ENCODE results near the gene MYB.

Gene MYB

GRCh38 chr6:135265278-135265677 lies 84.2 kb downstream of the MYB start:
- TF ChIP-seq CTCF (IDR thresholded peaks at IDR 0.05; ENCODE audit: low read depth, low read length): no peak
- no peak for DNase-seq (ENCODE audit: low read depth in 2 of 2)
- no peak overlapping the region for H3K4me3 ChIP-seq (replicated peaks in 1 of 2; ENCODE audit: low read depth in 2 of 2, low read length in 2 of 2)

- no peak overlapping the region for H3K4me3 ChIP-seq (replicated peaks in 1 of 2; ENCODE audit: low read depth in 2 of 2, low read length in 2 of 2)
These were observed 85.6 kb downstream of the MYB start for GRCh38 chr6:135266675-135267074.

GRCh38 chr6:135267085-135267484 lies 86.0 kb downstream of the MYB start:
- TF ChIP-seq CTCF (IDR thresholded peaks at IDR 0.05; ENCODE audit: low read depth, low read length): no peak
- no peak overlapping the region for H3K4me3 ChIP-seq (replicated peaks in 1 of 2; ENCODE audit: low read depth in 2 of 2, low read length in 2 of 2)
- DNase-seq (ENCODE audit: low read depth in 2 of 2): no peak

More at GRCh38 chr6:135266675-135267074, 85.6 kb downstream of the MYB start:
- no peak for DNase-seq (ENCODE audit: low read depth in 2 of 2)
- no peak for TF ChIP-seq CTCF (IDR thresholded peaks at IDR 0.05; ENCODE audit: low read depth, low read length)

GRCh38 chr6:135268263-135268662 lies 87.2 kb downstream of the MYB start:
- DNase-seq (ENCODE audit: low read depth in 2 of 2): no peak
- H3K4me3 ChIP-seq (replicated peaks in 1 of 2; ENCODE audit: low read depth in 2 of 2, low read length in 2 of 2): no peak overlapping the region
- TF ChIP-seq CTCF (IDR thresholded peaks at IDR 0.05; ENCODE audit: low read depth, low read length): no peak

- no peak for DNase-seq (ENCODE audit: low read depth in 2 of 2)
- TF ChIP-seq CTCF (IDR thresholded peaks at IDR 0.05; ENCODE audit: low read depth, low read length): no peak
- no peak overlapping the region for H3K4me3 ChIP-seq (replicated peaks in 1 of 2; ENCODE audit: low read depth in 2 of 2, low read length in 2 of 2)
These were observed 87.6 kb downstream of the MYB start for GRCh38 chr6:135268740-135269139.

Measured in cardiac fibroblast (primary cell).